Measurements from ENCODE around the gene GADD45A.
"Not testable (repeated sequence)": the region's sequence is repeated elsewhere in the genome, so short reads cannot be mapped to it uniquely, and the experiment has no call there.

- TF ChIP-seq E2F1 (CRISPR knock-in tag; IDR thresholded peaks at IDR 0.05); CTCF (IDR thresholded peaks at IDR 0.05); PRDM15 (CRISPR knock-in tag; IDR thresholded peaks at IDR 0.05); ATF6 (CRISPR knock-in tag; IDR thresholded peaks at IDR 0.05); SMAD3 (CRISPR knock-in tag; IDR thresholded peaks at IDR 0.05; ENCODE audit: borderline replicate concordance); MAX (CRISPR knock-in tag; IDR thresholded peaks at IDR 0.05); SP1 (CRISPR knock-in tag; conservative IDR thresholded peaks at IDR 0.05): not testable (repeated sequence)
These were observed 45.3 kb downstream of the GADD45A start for GRCh38 chr1:67730312-67730711.

Data from WTC11 (cell line).